ENCODE results near the gene IMPA2. TPM values are rescaled to one million over a fixed set of nuclear protein-coding genes. Genes with fewer than 3 reads are reported as not detected.

IMPA2 gene
- total and polyA plus RNA-seq, 2 of the 13 experiments (the other 11 are each of a cell fraction or from before 2014, with no cell fraction given), result 37.8 to 71.8 TPM

DNA sequence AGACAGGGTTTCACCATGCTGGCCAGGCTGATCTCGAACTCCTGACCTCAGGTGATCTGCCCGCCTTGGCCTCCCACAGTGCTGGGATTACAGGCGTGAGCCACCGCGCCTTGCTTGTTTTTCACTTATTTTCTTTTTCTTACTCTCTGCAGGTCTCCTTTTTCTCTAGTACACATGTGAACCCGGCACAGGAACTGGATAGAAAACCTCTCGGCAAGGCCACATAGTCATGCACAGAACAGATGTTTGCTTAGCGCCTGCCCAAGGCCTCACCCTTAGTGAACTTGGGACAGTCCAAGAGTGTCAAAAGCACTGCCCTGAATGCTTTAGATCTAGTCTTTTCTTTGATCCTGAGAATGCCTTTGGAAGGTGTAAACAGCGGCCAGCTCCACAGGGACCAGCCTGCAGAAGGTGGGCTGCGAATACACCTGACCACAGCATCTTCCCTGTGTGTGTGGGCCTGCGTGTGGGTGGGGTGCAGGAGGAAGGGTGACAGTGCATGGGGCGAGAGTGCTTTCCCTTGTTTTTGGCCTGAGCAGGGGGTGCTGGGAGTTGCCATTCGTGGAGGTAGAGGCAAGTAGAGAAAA is 27.0 kb downstream of the IMPA2 start (continued):
- TF ChIP-seq, protein P1, sequence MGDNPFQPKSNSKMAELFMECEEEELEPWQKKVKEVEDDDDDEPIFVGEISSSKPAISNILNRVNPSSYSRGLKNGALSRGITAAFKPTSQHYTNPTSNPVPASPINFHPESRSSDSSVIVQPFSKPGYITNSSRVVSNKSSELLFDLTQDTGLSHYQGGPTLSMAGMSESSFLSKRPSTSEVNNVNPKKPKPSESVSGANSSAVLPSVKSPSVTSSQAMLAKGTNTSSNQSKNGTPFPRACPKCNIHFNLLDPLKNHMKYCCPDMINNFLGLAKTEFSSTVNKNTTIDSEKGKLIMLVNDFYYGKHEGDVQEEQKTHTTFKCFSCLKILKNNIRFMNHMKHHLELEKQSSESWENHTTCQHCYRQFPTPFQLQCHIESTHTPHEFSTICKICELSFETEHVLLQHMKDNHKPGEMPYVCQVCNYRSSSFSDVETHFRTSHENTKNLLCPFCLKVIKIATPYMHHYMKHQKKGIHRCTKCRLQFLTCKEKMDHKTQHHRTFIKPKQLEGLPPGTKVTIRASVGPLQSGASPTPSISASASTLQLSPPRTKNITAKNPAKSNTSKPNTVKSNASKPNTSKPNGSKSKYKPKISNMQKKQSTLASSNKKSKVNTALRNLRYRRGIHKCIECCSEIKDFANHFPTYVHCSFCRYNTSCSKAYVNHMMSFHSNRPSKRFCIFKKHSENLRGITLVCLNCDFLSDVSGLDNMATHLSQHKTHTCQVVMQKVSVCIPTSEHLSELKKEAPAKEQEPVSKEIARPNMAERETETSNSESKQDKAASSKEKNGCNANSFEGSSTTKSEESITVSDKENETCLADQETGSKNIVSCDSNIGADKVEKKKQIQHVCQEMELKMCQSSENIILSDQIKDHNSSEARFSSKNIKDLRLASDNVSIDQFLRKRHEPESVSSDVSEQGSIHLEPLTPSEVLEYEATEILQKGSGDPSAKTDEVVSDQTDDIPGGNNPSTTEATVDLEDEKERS (CRISPR knock-in tag; IDR thresholded peaks at IDR 0.05), result peak; percentile 98
- TF ChIP-seq NFKB2 (CRISPR knock-in tag; IDR thresholded peaks at IDR 0.05; ENCODE audit: borderline replicate concordance) (0 out of 2 replicates have a peak, but pooled peaks have one; percentile 59), MED8 (CRISPR knock-in tag; IDR thresholded peaks at IDR 0.05; ENCODE audit: insufficient replicate concordance) (peak; percentile 80), ZNF543 (CRISPR knock-in tag; IDR thresholded peaks at IDR 0.05) (peak; percentile 82), ATM (IDR thresholded peaks at IDR 0.05; ENCODE audit: borderline replicate concordance) (no peak), SP1 (IDR thresholded peaks at IDR 0.05) (no peak), SP1 (CRISPR knock-in tag; IDR thresholded peaks at IDR 0.05) (peak; percentile 36; the same call in 1 of the 2 replicates), POLR2AphosphoS2 (IDR thresholded peaks at IDR 0.05; ENCODE audit: low read depth, low read length) (no peak), ZFP37 (CRISPR knock-in tag; IDR thresholded peaks at IDR 0.05; ENCODE audit: borderline replicate concordance) (no peak), ZNF224 (CRISPR knock-in tag; IDR thresholded peaks at IDR 0.05) (no peak), ZBTB3 (CRISPR knock-in tag; IDR thresholded peaks at IDR 0.05; ENCODE audit: borderline replicate concordance, low read depth) (0 out of 2 replicates have a peak, but pooled peaks have one; percentile 58), MAF1 (CRISPR knock-in tag; IDR thresholded peaks at IDR 0.05; ENCODE audit: borderline replicate concordance) (no peak), TOE1 (CRISPR knock-in tag; IDR thresholded peaks at IDR 0.05) (no peak), HOXA7 (CRISPR knock-in tag; IDR thresholded peaks at IDR 0.05) (no peak), MTA3 (CRISPR knock-in tag; IDR thresholded peaks at IDR 0.05) (no peak), REL (CRISPR knock-in tag; conservative IDR thresholded peaks at IDR 0.05) (no peak)
- TF ChIP-seq, protein P2, sequence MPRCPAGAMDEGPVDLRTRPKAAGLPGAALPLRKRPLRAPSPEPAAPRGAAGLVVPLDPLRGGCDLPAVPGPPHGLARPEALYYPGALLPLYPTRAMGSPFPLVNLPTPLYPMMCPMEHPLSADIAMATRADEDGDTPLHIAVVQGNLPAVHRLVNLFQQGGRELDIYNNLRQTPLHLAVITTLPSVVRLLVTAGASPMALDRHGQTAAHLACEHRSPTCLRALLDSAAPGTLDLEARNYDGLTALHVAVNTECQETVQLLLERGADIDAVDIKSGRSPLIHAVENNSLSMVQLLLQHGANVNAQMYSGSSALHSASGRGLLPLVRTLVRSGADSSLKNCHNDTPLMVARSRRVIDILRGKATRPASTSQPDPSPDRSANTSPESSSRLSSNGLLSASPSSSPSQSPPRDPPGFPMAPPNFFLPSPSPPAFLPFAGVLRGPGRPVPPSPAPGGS (CRISPR knock-in tag; IDR thresholded peaks at IDR 0.05), result no peak
- TF ChIP-seq, protein P3, sequence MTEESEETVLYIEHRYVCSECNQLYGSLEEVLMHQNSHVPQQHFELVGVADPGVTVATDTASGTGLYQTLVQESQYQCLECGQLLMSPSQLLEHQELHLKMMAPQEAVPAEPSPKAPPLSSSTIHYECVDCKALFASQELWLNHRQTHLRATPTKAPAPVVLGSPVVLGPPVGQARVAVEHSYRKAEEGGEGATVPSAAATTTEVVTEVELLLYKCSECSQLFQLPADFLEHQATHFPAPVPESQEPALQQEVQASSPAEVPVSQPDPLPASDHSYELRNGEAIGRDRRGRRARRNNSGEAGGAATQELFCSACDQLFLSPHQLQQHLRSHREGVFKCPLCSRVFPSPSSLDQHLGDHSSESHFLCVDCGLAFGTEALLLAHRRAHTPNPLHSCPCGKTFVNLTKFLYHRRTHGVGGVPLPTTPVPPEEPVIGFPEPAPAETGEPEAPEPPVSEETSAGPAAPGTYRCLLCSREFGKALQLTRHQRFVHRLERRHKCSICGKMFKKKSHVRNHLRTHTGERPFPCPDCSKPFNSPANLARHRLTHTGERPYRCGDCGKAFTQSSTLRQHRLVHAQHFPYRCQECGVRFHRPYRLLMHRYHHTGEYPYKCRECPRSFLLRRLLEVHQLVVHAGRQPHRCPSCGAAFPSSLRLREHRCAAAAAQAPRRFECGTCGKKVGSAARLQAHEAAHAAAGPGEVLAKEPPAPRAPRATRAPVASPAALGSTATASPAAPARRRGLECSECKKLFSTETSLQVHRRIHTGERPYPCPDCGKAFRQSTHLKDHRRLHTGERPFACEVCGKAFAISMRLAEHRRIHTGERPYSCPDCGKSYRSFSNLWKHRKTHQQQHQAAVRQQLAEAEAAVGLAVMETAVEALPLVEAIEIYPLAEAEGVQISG (CRISPR knock-in tag; IDR thresholded peaks at IDR 0.05), result peak; percentile 72
- TF ChIP-seq, protein P4, sequence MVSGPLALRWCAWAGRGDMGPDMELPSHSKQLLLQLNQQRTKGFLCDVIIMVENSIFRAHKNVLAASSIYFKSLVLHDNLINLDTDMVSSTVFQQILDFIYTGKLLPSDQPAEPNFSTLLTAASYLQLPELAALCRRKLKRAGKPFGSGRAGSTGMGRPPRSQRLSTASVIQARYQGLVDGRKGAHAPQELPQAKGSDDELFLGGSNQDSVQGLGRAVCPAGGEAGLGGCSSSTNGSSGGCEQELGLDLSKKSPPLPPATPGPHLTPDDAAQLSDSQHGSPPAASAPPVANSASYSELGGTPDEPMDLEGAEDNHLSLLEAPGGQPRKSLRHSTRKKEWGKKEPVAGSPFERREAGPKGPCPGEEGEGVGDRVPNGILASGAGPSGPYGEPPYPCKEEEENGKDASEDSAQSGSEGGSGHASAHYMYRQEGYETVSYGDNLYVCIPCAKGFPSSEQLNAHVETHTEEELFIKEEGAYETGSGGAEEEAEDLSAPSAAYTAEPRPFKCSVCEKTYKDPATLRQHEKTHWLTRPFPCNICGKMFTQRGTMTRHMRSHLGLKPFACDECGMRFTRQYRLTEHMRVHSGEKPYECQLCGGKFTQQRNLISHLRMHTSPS (CRISPR knock-in tag; IDR thresholded peaks at IDR 0.05; ENCODE audit: low read depth), result no peak
- TF ChIP-seq, protein P5, sequence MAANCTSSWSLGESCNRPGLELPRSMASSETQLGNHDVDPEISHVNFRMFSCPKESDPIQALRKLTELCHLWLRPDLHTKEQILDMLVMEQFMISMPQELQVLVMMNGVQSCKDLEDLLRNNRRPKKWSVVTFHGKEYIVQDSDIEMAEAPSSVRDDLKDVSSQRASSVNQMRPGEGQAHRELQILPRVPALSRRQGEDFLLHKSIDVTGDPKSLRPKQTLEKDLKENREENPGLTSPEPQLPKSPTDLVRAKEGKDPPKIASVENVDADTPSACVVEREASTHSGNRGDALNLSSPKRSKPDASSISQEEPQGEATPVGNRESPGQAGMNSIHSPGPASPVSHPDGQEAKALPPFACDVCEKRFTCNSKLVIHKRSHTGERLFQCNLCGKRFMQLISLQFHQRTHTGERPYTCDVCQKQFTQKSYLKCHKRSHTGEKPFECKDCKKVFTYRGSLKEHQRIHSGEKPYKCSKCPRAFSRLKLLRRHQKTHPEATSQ (CRISPR knock-in tag; IDR thresholded peaks at IDR 0.05; ENCODE audit: borderline replicate concordance), result peak; percentile 74; the same call in 1 of the 2 replicates

Data from HepG2 (cell line).